Endodermal cell (in vitro differentiated cells): ENCODE measurements around the gene FNDC11. TPM values are rescaled to one million over a fixed set of nuclear protein-coding genes. Genes with fewer than 3 reads are reported as not detected.

Experiments used
- DNase-seq: peaks from one replicate; pipeline ENCODE4 v3.0.0-alpha.2; 2017
- H3K27ac ChIP-seq: 2 replicates; pipeline ENCODE4 v1.5.1; 2013; ENCODE audit warnings: mild to moderate bottlenecking, low read depth, low read length, moderate library complexity
- H3K27me3 ChIP-seq: 2 replicates; pipeline ENCODE4 v1.6.1; 2013; ENCODE audit warnings: mild to moderate bottlenecking, low read length, moderate library complexity; ENCODE audit not compliant: insufficient read depth, control insufficient read depth, poor library complexity, severe bottlenecking
- H3K36me3 ChIP-seq: 2 replicates; pipeline ENCODE4 v1.7.0; 2013; ENCODE audit warnings: mild to moderate bottlenecking, low read length, moderate library complexity; ENCODE audit not compliant: control insufficient read depth, insufficient read depth
- H3K4me1 ChIP-seq: one replicate; pipeline ENCODE4 v1.7.0; 2013; ENCODE audit warnings: low read length; ENCODE audit not compliant: control insufficient read depth, insufficient read depth
- H3K4me3 ChIP-seq: 2 replicates; pipeline ENCODE4 v1.5.1; 2013; ENCODE audit warnings: mild to moderate bottlenecking, low read length, moderate library complexity
- H3K9ac ChIP-seq: 2 replicates; pipeline ENCODE4 v1.6.1; 2013; ENCODE audit warnings: mild to moderate bottlenecking, low read length, moderate library complexity; ENCODE audit not compliant: poor library complexity, severe bottlenecking; ENCODE audit errors: extremely low read depth
- H3K9me3 ChIP-seq: 2 replicates; pipeline ENCODE4 v1.6.1; 2013; ENCODE audit warnings: mild to moderate bottlenecking, low read length, moderate library complexity; ENCODE audit not compliant: control insufficient read depth
- H3K27ac Mint-ChIP-seq: 2 replicates; pipeline ENCODE4 v1.8.0; 2020; ENCODE audit warnings: mixed read lengths
- H3K27me3 Mint-ChIP-seq: 2 replicates; pipeline ENCODE4 v1.8.0; 2021; ENCODE audit warnings: mild to moderate bottlenecking, mixed read lengths; ENCODE audit not compliant: insufficient read depth
- H3K36me3 Mint-ChIP-seq: 2 replicates; pipeline ENCODE4 v1.8.0; 2020; ENCODE audit warnings: low read depth, mixed read lengths
- H3K4me1 Mint-ChIP-seq: 2 replicates; pipeline ENCODE4 v1.8.0; 2020; ENCODE audit warnings: mixed read lengths
- H3K4me3 Mint-ChIP-seq: 2 replicates; pipeline ENCODE4 v1.8.0; 2020; ENCODE audit warnings: mild to moderate bottlenecking, moderate library complexity, mixed read lengths
- H3K9me3 Mint-ChIP-seq: 2 replicates; pipeline ENCODE4 v1.8.0; 2020; ENCODE audit warnings: mild to moderate bottlenecking, mixed read lengths
- WGBS, 2 experiments: methylation state at CpG; one replicate each; pipeline versions ENCODE4 v1.1.5 to v1.1.7; 2013; ENCODE audit warnings: missing lambda C conversion rate in 2 of 2, mixed read lengths in 1 of 2; ENCODE audit not compliant: insufficient coverage in 1 of 2, insufficient read length in 1 of 2; 5-methylcytosine and 5-hydroxymethylcytosine counted together
- total RNA-seq, 2 donors: library from RNA; stranded (reverse); fragmentation: NEBNext Ultra II Directional in 1 of 2; extraction: Animal tissue kit (Norgen Biotek cat#: 25700) in 1 of 2; gene quantifications; 2 replicates in 1 of 2; 3 replicates in 1 of 2; pipeline ENCODE4 v1.2.1, GENCODE V29; 2021
- TF ChIP-seq, protein P1 (sequence below): fragments of 200-600 bp; sonication (generic); conservative IDR thresholded peaks from 2 replicates; pipeline ENCODE4 v1.5.0; 2021; ENCODE audit warnings: antibody characterized with exemption, mild to moderate bottlenecking

The FNDC11 gene
- total RNA-seq, 2 donors from 2014 or later: 1.8 to 2.4 TPM

- Histone ChIP-seq H3K27me3 (no peaks in the 10 kb centered on the region), H3K4me3 (no peak overlapping the region), H3K4me1 (no peaks in the 10 kb centered on the region), H3K9me3 (no peaks in the 10 kb centered on the region), H3K27ac (no peak overlapping the region), H3K9ac (no peak overlapping the region), H3K36me3 (peaks cover 4% of the 10 kb centered on the region)
- H3K9me3 Mint-ChIP-seq: no peaks in the 10 kb centered on the region
- DNase-seq: no peak
- H3K4me1 Mint-ChIP-seq: no peaks in the 10 kb centered on the region
- H3K4me3 Mint-ChIP-seq: no peak overlapping the region
- TF ChIP-seq, protein P1, sequence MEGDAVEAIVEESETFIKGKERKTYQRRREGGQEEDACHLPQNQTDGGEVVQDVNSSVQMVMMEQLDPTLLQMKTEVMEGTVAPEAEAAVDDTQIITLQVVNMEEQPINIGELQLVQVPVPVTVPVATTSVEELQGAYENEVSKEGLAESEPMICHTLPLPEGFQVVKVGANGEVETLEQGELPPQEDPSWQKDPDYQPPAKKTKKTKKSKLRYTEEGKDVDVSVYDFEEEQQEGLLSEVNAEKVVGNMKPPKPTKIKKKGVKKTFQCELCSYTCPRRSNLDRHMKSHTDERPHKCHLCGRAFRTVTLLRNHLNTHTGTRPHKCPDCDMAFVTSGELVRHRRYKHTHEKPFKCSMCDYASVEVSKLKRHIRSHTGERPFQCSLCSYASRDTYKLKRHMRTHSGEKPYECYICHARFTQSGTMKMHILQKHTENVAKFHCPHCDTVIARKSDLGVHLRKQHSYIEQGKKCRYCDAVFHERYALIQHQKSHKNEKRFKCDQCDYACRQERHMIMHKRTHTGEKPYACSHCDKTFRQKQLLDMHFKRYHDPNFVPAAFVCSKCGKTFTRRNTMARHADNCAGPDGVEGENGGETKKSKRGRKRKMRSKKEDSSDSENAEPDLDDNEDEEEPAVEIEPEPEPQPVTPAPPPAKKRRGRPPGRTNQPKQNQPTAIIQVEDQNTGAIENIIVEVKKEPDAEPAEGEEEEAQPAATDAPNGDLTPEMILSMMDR: no peak
- no peaks in the 10 kb centered on the region for H3K27me3 Mint-ChIP-seq
- peaks cover 5% of the 10 kb centered on the region for H3K36me3 Mint-ChIP-seq
- 95 to 97% methylated on average over 59 to 61 of the region's 61 CpGs for WGBS, 2 experiments
- no peak overlapping the region for H3K27ac Mint-ChIP-seq
Measured at GRCh38 chr20:63565021-63565698, 11.2 kb downstream of the FNDC11 start.

DNA sequence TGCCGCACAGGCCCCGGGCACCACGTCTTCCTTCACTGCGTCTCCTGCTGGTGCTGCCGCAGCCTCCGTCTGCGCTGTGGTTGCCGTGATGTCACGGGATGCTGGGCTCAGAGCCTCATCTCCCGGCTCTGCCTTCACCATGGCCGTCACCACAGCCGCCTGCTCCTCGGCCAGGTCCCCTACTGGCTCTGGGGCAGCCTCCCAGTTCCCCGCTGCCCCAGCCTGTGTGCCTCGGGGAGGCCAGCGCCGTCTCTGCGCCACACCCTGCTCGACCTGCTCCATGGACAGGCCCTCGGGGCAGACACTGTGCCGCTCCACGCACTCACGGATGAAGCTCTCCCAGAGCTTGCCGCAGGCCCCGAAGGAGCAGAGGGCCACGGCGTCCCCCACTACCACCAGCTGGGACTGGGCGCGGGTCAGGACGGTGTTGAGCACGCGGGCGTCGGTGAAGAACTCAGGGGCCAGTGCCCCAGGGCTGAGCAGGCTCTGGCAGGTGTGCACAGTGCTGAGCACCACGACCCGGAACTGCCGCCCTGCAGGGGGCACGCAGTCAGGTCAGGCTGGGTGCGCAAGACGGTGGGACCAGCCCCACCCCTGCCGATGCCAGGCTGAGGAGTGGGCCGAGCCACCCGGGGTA, 11.9 kb downstream of the FNDC11 start:
- H3K36me3 ChIP-seq: no peaks in the 10 kb centered on the region
- Mint-ChIP-seq H3K9me3 (no peaks in the 10 kb centered on the region), H3K4me3 (no peak overlapping the region), H3K4me1 (no peaks in the 10 kb centered on the region), H3K27me3 (no peaks in the 10 kb centered on the region), H3K36me3 (peaks cover 2% of the 10 kb centered on the region), H3K27ac (no peak overlapping the region)
- H3K9me3 ChIP-seq: no peaks in the 10 kb centered on the region
- H3K4me1 ChIP-seq: no peaks in the 10 kb centered on the region
- WGBS, 2 experiments: 95 to 97% methylated on average over 25 to 43 of the region's 43 CpGs
- DNase-seq: no peak
- no peak overlapping the region for H3K9ac ChIP-seq
- TF ChIP-seq, protein P1: no peak
- H3K4me3 ChIP-seq: no peak overlapping the region
- no peaks in the 10 kb centered on the region for H3K27me3 ChIP-seq
- H3K27ac ChIP-seq: no peak overlapping the region

DNA sequence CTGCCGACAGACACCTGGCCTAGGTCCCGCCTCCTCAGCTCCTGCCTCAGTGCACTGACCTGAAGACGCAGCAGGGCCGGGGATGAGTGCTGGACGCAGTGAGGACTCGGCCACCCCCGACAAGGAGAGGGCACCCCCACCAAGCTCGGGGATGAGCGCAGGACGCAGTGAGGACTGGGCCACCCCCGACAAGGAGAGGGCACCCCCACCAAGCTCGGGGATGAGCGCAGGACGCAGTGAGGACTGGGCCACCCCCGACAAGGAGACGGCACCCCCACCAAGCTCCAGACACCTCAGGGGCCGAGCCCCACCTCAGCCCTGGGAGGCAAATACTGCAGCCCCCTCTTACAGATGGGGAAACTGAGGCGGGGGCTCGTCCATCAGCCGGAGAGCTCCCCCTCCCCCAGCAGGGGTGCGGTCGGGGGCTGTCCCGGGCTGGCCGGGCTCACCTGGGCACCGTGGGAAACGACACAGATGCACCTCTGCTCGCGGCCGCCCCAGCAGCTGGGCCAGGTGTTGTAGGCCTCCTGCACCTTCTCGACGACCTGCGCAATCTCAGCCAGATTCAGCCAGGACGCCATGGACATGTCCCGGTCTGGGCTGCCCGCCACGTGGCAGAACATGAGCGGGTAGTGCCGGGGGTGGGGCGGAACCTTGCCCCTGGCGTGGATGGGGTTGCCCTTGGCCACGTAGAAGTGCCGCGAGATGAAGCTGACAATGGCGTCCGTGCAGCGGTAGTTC, 12.6 kb downstream of the FNDC11 start:
- H3K36me3 ChIP-seq: no peaks in the 10 kb centered on the region
- Mint-ChIP-seq H3K4me1 (no peaks in the 10 kb centered on the region), H3K4me3 (no peak overlapping the region), H3K9me3 (no peaks in the 10 kb centered on the region), H3K36me3 (no peaks in the 10 kb centered on the region), H3K27me3 (no peaks in the 10 kb centered on the region), H3K27ac (no peak overlapping the region)
- H3K9ac ChIP-seq: no peak overlapping the region
- no peaks in the 10 kb centered on the region for H3K4me1 ChIP-seq
- WGBS, 2 experiments: 92 to 93% methylated on average over 30 to 46 of the region's 46 CpGs
- TF ChIP-seq, protein P1: no peak
- H3K9me3 ChIP-seq: no peaks in the 10 kb centered on the region
- H3K27ac ChIP-seq: no peak overlapping the region
- H3K4me3 ChIP-seq: no peak overlapping the region
- no peak for DNase-seq
- H3K27me3 ChIP-seq: no peaks in the 10 kb centered on the region
